ENCODE measurements around the gene UPF2.
"Not testable (repeated sequence)": the region's sequence is repeated elsewhere in the genome, so short reads cannot be mapped to it uniquely, and the experiment has no call there.

The UPF2 gene

GRCh38 chr10:11894381-11895107 is 148.1 kb downstream of the UPF2 start:
- Histone ChIP-seq H3K9me3 (ENCODE audit: control insufficient read depth, insufficient read depth, low read length) (no peaks in the 10 kb centered on the region), H3K36me3 (ENCODE audit: control insufficient read depth, insufficient read depth, low read length) (no peaks in the 10 kb centered on the region), H3K4me1 (ENCODE audit: control insufficient read depth, insufficient read depth, low read length) (no peaks in the 10 kb centered on the region), H3K27me3 (ENCODE audit: control insufficient read depth, insufficient read depth, low read length) (no peaks in the 10 kb centered on the region), H3K4me3 (ENCODE audit: low read depth, low read length) (no peak overlapping the region), H3K27ac (ENCODE audit: low read depth, low read length) (no peak overlapping the region), H3K9ac (ENCODE audit: low read depth, low read length) (no peak overlapping the region)

GRCh38 chr10:11893749-11894278 is 148.8 kb downstream of the UPF2 start:
- H3K27me3 ChIP-seq (ENCODE audit: control insufficient read depth, insufficient read depth, low read length): no peaks in the 10 kb centered on the region
- no peak overlapping the region for H3K9ac ChIP-seq (ENCODE audit: low read depth, low read length)
- no peaks in the 10 kb centered on the region for H3K4me1 ChIP-seq (ENCODE audit: control insufficient read depth, insufficient read depth, low read length)
- no peaks in the 10 kb centered on the region for H3K36me3 ChIP-seq (ENCODE audit: control insufficient read depth, insufficient read depth, low read length)
- H3K27ac ChIP-seq (ENCODE audit: low read depth, low read length): no peak overlapping the region
- no peaks in the 10 kb centered on the region for H3K9me3 ChIP-seq (ENCODE audit: control insufficient read depth, insufficient read depth, low read length)
- no peak overlapping the region for H3K4me3 ChIP-seq (ENCODE audit: low read depth, low read length)

GRCh38 chr10:11891776-11892486 is 150.7 kb downstream of the UPF2 start:
- H3K27me3 ChIP-seq (ENCODE audit: control insufficient read depth, insufficient read depth, low read length): no peaks in the 10 kb centered on the region

GRCh38 chr10:11889263-11889662 is 153.3 kb downstream of the UPF2 start:
- H3K27ac ChIP-seq (ENCODE audit: low read depth, low read length); H3K4me1 ChIP-seq (ENCODE audit: control insufficient read depth, insufficient read depth, low read length); H3K27me3 ChIP-seq (ENCODE audit: control insufficient read depth, insufficient read depth, low read length); H3K9me3 ChIP-seq (ENCODE audit: control insufficient read depth, insufficient read depth, low read length); H3K36me3 ChIP-seq (ENCODE audit: control insufficient read depth, insufficient read depth, low read length); H3K4me3 ChIP-seq (ENCODE audit: low read depth, low read length); H3K9ac ChIP-seq (ENCODE audit: low read depth, low read length): not testable (repeated sequence)

More at GRCh38 chr10:11891776-11892486, 150.7 kb downstream of the UPF2 start:
- Histone ChIP-seq H3K27ac (ENCODE audit: low read depth, low read length) (no peak overlapping the region), H3K4me3 (ENCODE audit: low read depth, low read length) (no peak overlapping the region), H3K4me1 (ENCODE audit: control insufficient read depth, insufficient read depth, low read length) (no peaks in the 10 kb centered on the region), H3K9ac (ENCODE audit: low read depth, low read length) (no peak overlapping the region), H3K9me3 (ENCODE audit: control insufficient read depth, insufficient read depth, low read length) (no peaks in the 10 kb centered on the region), H3K36me3 (ENCODE audit: control insufficient read depth, insufficient read depth, low read length) (no peaks in the 10 kb centered on the region)

GRCh38 chr10:11887381-11888227 is 155.0 kb downstream of the UPF2 start:
- no peak overlapping the region for H3K9ac ChIP-seq (ENCODE audit: low read depth, low read length)
- H3K27me3 ChIP-seq (ENCODE audit: control insufficient read depth, insufficient read depth, low read length): no peaks in the 10 kb centered on the region
- no peaks in the 10 kb centered on the region for H3K4me1 ChIP-seq (ENCODE audit: control insufficient read depth, insufficient read depth, low read length)
- H3K4me3 ChIP-seq (ENCODE audit: low read depth, low read length): no peak overlapping the region
- H3K9me3 ChIP-seq (ENCODE audit: control insufficient read depth, insufficient read depth, low read length): no peaks in the 10 kb centered on the region
- H3K36me3 ChIP-seq (ENCODE audit: control insufficient read depth, insufficient read depth, low read length): no peaks in the 10 kb centered on the region
- no peak overlapping the region for H3K27ac ChIP-seq (ENCODE audit: low read depth, low read length)

- H3K4me1 ChIP-seq (ENCODE audit: control insufficient read depth, insufficient read depth, low read length): no peaks in the 10 kb centered on the region
- no peaks in the 10 kb centered on the region for H3K9me3 ChIP-seq (ENCODE audit: control insufficient read depth, insufficient read depth, low read length)
- no peak overlapping the region for H3K4me3 ChIP-seq (ENCODE audit: low read depth, low read length)
- no peaks in the 10 kb centered on the region for H3K27me3 ChIP-seq (ENCODE audit: control insufficient read depth, insufficient read depth, low read length)
- no peak overlapping the region for H3K27ac ChIP-seq (ENCODE audit: low read depth, low read length)
- no peaks in the 10 kb centered on the region for H3K36me3 ChIP-seq (ENCODE audit: control insufficient read depth, insufficient read depth, low read length)
- no peak overlapping the region for H3K9ac ChIP-seq (ENCODE audit: low read depth, low read length)
Measured at GRCh38 chr10:11886851-11887250, 155.8 kb downstream of the UPF2 start.

- Histone ChIP-seq H3K27me3 (ENCODE audit: control insufficient read depth, insufficient read depth, low read length) (no peaks in the 10 kb centered on the region), H3K27ac (ENCODE audit: low read depth, low read length) (no peak overlapping the region), H3K36me3 (ENCODE audit: control insufficient read depth, insufficient read depth, low read length) (no peaks in the 10 kb centered on the region), H3K9ac (ENCODE audit: low read depth, low read length) (no peak overlapping the region), H3K4me3 (ENCODE audit: low read depth, low read length) (no peak overlapping the region), H3K9me3 (ENCODE audit: control insufficient read depth, insufficient read depth, low read length) (no peaks in the 10 kb centered on the region), H3K4me1 (ENCODE audit: control insufficient read depth, insufficient read depth, low read length) (no peaks in the 10 kb centered on the region)
Measured at GRCh38 chr10:11886138-11886474, 156.5 kb downstream of the UPF2 start.

GRCh38 chr10:11885437-11886137 is 157.0 kb downstream of the UPF2 start:
- H3K27me3 ChIP-seq (ENCODE audit: control insufficient read depth, insufficient read depth, low read length): no peaks in the 10 kb centered on the region
- H3K4me1 ChIP-seq (ENCODE audit: control insufficient read depth, insufficient read depth, low read length): no peaks in the 10 kb centered on the region
- H3K9ac ChIP-seq (ENCODE audit: low read depth, low read length): no peak overlapping the region
- H3K4me3 ChIP-seq (ENCODE audit: low read depth, low read length): no peak overlapping the region
- no peak overlapping the region for H3K27ac ChIP-seq (ENCODE audit: low read depth, low read length)
- no peaks in the 10 kb centered on the region for H3K36me3 ChIP-seq (ENCODE audit: control insufficient read depth, insufficient read depth, low read length)
- no peaks in the 10 kb centered on the region for H3K9me3 ChIP-seq (ENCODE audit: control insufficient read depth, insufficient read depth, low read length)

- Histone ChIP-seq H3K4me3 (ENCODE audit: low read depth, low read length) (no peak overlapping the region), H3K4me1 (ENCODE audit: control insufficient read depth, insufficient read depth, low read length) (no peaks in the 10 kb centered on the region), H3K9ac (ENCODE audit: low read depth, low read length) (no peak overlapping the region), H3K36me3 (ENCODE audit: control insufficient read depth, insufficient read depth, low read length) (no peaks in the 10 kb centered on the region), H3K27me3 (ENCODE audit: control insufficient read depth, insufficient read depth, low read length) (no peaks in the 10 kb centered on the region), H3K27ac (ENCODE audit: low read depth, low read length) (no peak overlapping the region), H3K9me3 (ENCODE audit: control insufficient read depth, insufficient read depth, low read length) (no peaks in the 10 kb centered on the region)
Measured at GRCh38 chr10:11884706-11885423, 157.7 kb downstream of the UPF2 start.
